CD14-positive monocyte (primary cell): ENCODE data around the gene NSD2. TPM values are rescaled to one million over a fixed set of nuclear protein-coding genes. Genes with fewer than 3 reads are reported as not detected.
"Not testable (repeated sequence)": the region's sequence is repeated elsewhere in the genome, so short reads cannot be mapped to it uniquely, and the experiment has no call there.

Source experiments
- DNase-seq, 3 donors: peaks; one replicate each; pipeline ENCODE4 v3.0.0-alpha.2; 2011 to 2022
- H2AFZ ChIP-seq: 2 replicates; pipeline ENCODE4 v1.6.0; 2012; ENCODE audit warnings: mild to moderate bottlenecking, low read depth, low read length, inconsistent platforms; ENCODE audit not compliant: insufficient read depth, poor library complexity, severe bottlenecking
- H3K27ac ChIP-seq, 2 donors: 1 replicate in 1 of 2; 2 replicates in 1 of 2; pipeline ENCODE4 v1.5.1; 2012 to 2013; ENCODE audit warnings: low read length in 2 of 2, control low read depth in 1 of 2, inconsistent platforms in 1 of 2, low read depth in 1 of 2, mild to moderate bottlenecking in 1 of 2
- H3K27me3 ChIP-seq, 2 donors: one replicate each; pipeline versions ENCODE4 v1.6.0 to v1.6.1; 2011 to 2013; ENCODE audit warnings: low read length in 2 of 2; ENCODE audit not compliant: control insufficient read depth in 2 of 2, insufficient read depth in 2 of 2
- H3K36me3 ChIP-seq, 2 donors: replicated peaks in 1 of 2; 1 replicate in 1 of 2; 2 replicates in 1 of 2; pipeline versions ENCODE4 v1.5.1 to v1.6.1; 2012 to 2013; ENCODE audit warnings: low read length in 2 of 2, control low read depth in 1 of 2, inconsistent platforms in 1 of 2, mild to moderate bottlenecking in 1 of 2; ENCODE audit not compliant: insufficient read depth in 2 of 2, control insufficient read depth in 1 of 2
- H3K4me1 ChIP-seq, 2 donors: 1 replicate in 1 of 2; 2 replicates in 1 of 2; pipeline versions ENCODE4 v1.5.1 to v1.6.1; 2012 to 2013; ENCODE audit warnings: low read length in 2 of 2, control low read depth in 1 of 2, inconsistent platforms in 1 of 2, mild to moderate bottlenecking in 1 of 2, moderate library complexity in 1 of 2; ENCODE audit not compliant: insufficient read depth in 2 of 2, control insufficient read depth in 1 of 2
- H3K4me2 ChIP-seq: replicated peaks from 2 replicates; pipeline ENCODE3; 2012; ENCODE audit warnings: low read length, moderate library complexity, mild to moderate bottlenecking; ENCODE audit not compliant: poor library complexity, severe bottlenecking; ENCODE audit errors: extremely low read depth
- H3K4me3 ChIP-seq, 3 experiments: fragments of 200-600 bp in 1 of 3; sonication (generic) in 1 of 3; replicated peaks in 1 of 3; 1 replicate in 2 of 3; 2 replicates in 1 of 3; pipeline ENCODE4 v1.5.1; 2011 to 2013; ENCODE audit warnings: low read length in 3 of 3, mild to moderate bottlenecking in 3 of 3, control low read depth in 2 of 3, low read depth in 2 of 3, inconsistent platforms in 1 of 3, moderate library complexity in 1 of 3
- H3K79me2 ChIP-seq: 2 replicates; pipeline ENCODE4 v1.6.0; 2012; ENCODE audit warnings: mild to moderate bottlenecking, control low read depth, inconsistent platforms, low read length, moderate library complexity; ENCODE audit not compliant: insufficient read depth
- H3K9ac ChIP-seq: 2 replicates; pipeline ENCODE4 v1.6.0; 2017; ENCODE audit warnings: low read length, mild to moderate bottlenecking; ENCODE audit not compliant: insufficient read depth, poor library complexity, severe bottlenecking
- H3K9me3 ChIP-seq, 2 donors: replicated peaks in 1 of 2; 1 replicate in 1 of 2; 2 replicates in 1 of 2; pipeline versions ENCODE4 v1.5.1 to v1.6.1; 2012 to 2013; ENCODE audit warnings: low read length in 2 of 2, control low read depth in 1 of 2; ENCODE audit not compliant: control insufficient read depth in 1 of 2, insufficient read depth in 1 of 2
- H4K20me1 ChIP-seq: 2 replicates; pipeline ENCODE4 v1.6.0; 2012; ENCODE audit warnings: mild to moderate bottlenecking, low read length, control low read depth, moderate library complexity; ENCODE audit not compliant: insufficient read depth
- H3K27ac Mint-ChIP-seq, 7 donors: one replicate each; pipeline ENCODE4 v1.8.0; 2020; ENCODE audit warnings: mild to moderate bottlenecking in 7 of 7, mixed read lengths in 7 of 7, moderate library complexity in 6 of 7, inconsistent platforms in 2 of 7
- H3K27me3 Mint-ChIP-seq, 3 donors: one replicate each; pipeline ENCODE4 v1.8.0; 2021 to 2022; ENCODE audit warnings: low read depth in 3 of 3, mild to moderate bottlenecking in 3 of 3, mixed read lengths in 3 of 3, moderate library complexity in 3 of 3, inconsistent platforms in 1 of 3
- H3K36me3 Mint-ChIP-seq, 2 donors: one replicate each; pipeline ENCODE4 v1.8.0; 2020; ENCODE audit warnings: mixed read lengths in 2 of 2, inconsistent platforms in 1 of 2, mild to moderate bottlenecking in 1 of 2
- H3K4me1 Mint-ChIP-seq: one replicate; pipeline ENCODE4 v1.8.0; 2020; ENCODE audit warnings: mild to moderate bottlenecking, mixed read lengths
- H3K4me3 Mint-ChIP-seq, 2 donors: one replicate each; pipeline ENCODE4 v1.8.0; 2020; ENCODE audit warnings: mild to moderate bottlenecking in 2 of 2, mixed read lengths in 2 of 2, moderate library complexity in 1 of 2
- H3K9me3 Mint-ChIP-seq, 7 donors: one replicate each; pipeline ENCODE4 v1.8.0; 2020 to 2022; ENCODE audit warnings: mixed read lengths in 7 of 7, mild to moderate bottlenecking in 6 of 7, moderate library complexity in 6 of 7, inconsistent platforms in 2 of 7
- CTCF ChIP-seq: fragments of 200-600 bp; IDR thresholded peaks from one replicate; pipeline ENCODE4 v1.8.0; 2022; ENCODE audit warnings: antibody characterized with exemption, mild to moderate bottlenecking
- WGBS: methylation state at CpG from one replicate; pipeline ENCODE4 v1.1.5; 2013; ENCODE audit warnings: missing lambda C conversion rate; ENCODE audit not compliant: insufficient coverage; 5-methylcytosine and 5-hydroxymethylcytosine counted together
- intact Hi-C, 2 donors: fragments of 100-400 bp; cut with micrococcal nuclease; formaldehyde crosslinking; loops; one replicate each; pipeline versions ENCODE4 v1.15.0 to v1.15.1; 2023
- polyA plus RNA-seq, 3 donors: library from polyadenylated mRNA; depleted of rRNA in 1 of 3; unstranded in 2 of 3; stranded (reverse) in 1 of 3; fragments of 300-500 nt in 2 of 3; fragments of >200 nt in 1 of 3; fragmentation: Illumina TruSeq in 2 of 3; gene quantifications; 1 replicate in 2 of 3; 2 replicates in 1 of 3; pipeline ENCODE4 v1.2.3, GENCODE V29; 2012 to 2021

The NSD2 gene
- polyA plus RNA-seq, 3 donors: 1.9 to 8.7 (median 2.3) TPM

DNA sequence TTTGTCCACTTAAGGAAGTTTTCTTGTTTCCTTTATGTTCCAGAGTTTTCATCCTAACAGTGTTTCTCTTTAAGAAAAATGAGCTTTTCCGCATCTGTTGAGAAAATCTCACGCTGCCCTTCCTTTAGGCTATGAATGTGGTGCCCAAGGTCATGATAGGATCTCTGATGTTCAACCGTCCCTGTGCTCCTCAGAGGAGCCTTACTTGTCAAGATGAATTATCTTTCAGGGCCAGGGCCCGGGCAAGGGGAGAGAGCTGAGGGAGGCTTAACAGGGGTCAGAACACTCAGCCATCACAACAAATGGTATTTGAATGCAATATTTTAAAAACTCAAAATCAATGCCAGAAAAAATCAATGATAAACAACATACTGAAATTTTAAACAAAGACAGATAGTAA lies 143.8 kb downstream of the NSD2 start:
- TF ChIP-seq CTCF: no peak
- Histone ChIP-seq H3K4me2 (no peak overlapping the region), H3K27ac (no peak overlapping the region), H3K4me3 (no peak overlapping the region), H3K36me3 (no peaks in the 10 kb centered on the region), H3K9me3 (no peaks in the 10 kb centered on the region), H2AFZ (no peak overlapping the region), H3K4me1 (peaks cover 24% of the 10 kb centered on the region in 2 donors), H3K9ac (no peak overlapping the region), H3K79me2 (no peaks in the 10 kb centered on the region), H3K27me3 (peaks cover 2 to 11% of the 10 kb centered on the region in 2 donors), H4K20me1 (no peaks in the 10 kb centered on the region)
- Mint-ChIP-seq H3K4me1 (peaks cover 23% of the 10 kb centered on the region), H3K36me3 (no peaks in the 10 kb centered on the region), H3K4me3 (no peak overlapping the region), H3K9me3 (peaks cover 0 to 4% (median 0%) of the 10 kb centered on the region in 7 donors), H3K27me3 (peaks cover 28 to 39% (median 39%) of the 10 kb centered on the region in 3 donors), H3K27ac (no peak overlapping the region)
- intact Hi-C loops: loop anchor here in 1 of 2 donors (10.0 kb wide), 1 partner anchor 290 kb away; the partner anchor contains the start of genes TACC3 and TMEM129
- no peak for DNase-seq
- 94% methylated on average over 2 of the region's 4 CpGs for whole genome bisulfite sequencing

GRCh38 chr4:2021358-2022018 lies 150.3 kb downstream of the NSD2 start:
- H3K4me1 Mint-ChIP-seq, H3K36me3 ChIP-seq, H3K9ac ChIP-seq, H3K36me3 Mint-ChIP-seq, H3K27ac Mint-ChIP-seq, H4K20me1 ChIP-seq, H3K9me3 ChIP-seq, H3K79me2 ChIP-seq, H3K4me2 ChIP-seq, intact Hi-C loops, H3K4me1 ChIP-seq, H2AFZ ChIP-seq, H3K27ac ChIP-seq, H3K4me3 ChIP-seq, DNase-seq: not testable (repeated sequence)
- WGBS: 26% methylated on average over 7 of the region's 15 CpGs
- peaks cover 9 to 18% (median 12%) of the 10 kb centered on the region in 7 donors for H3K9me3 Mint-ChIP-seq
- H3K27me3 Mint-ChIP-seq: peaks cover 52 to 69% (median 66%) of the 10 kb centered on the region in 3 donors
- H3K4me3 Mint-ChIP-seq: peak overlapping the region in 1 of 2 donors; percentile 70
- H3K27me3 ChIP-seq: peaks cover 22 to 43% of the 10 kb centered on the region in 2 donors
